Putamen (tissue), 1 donor: ENCODE results near the gene KIF24.
"Not testable (repeated sequence)": the region's sequence is repeated elsewhere in the genome, so short reads cannot be mapped to it uniquely, and the experiment has no call there.

Experiments
- DNase-seq: peaks from one replicate; pipeline ENCODE4 v3.0.0-alpha.2; 2016; ENCODE audit warnings: low spot score

The KIF24 gene

GRCh38 chr9:34328987-34329832 lies at the start of gene KIF24, which contains the start of gene NUDT2:
KIF24 (minus strand) TSS chr9:34329268; CDS start chr9:34311346, 17,922 bp downstream.
NUDT2 (plus strand) TSS chr9:34329569; CDS start chr9:34339040, 9,471 bp downstream.
- peak; percentile 100 for DNase-seq

DNA sequence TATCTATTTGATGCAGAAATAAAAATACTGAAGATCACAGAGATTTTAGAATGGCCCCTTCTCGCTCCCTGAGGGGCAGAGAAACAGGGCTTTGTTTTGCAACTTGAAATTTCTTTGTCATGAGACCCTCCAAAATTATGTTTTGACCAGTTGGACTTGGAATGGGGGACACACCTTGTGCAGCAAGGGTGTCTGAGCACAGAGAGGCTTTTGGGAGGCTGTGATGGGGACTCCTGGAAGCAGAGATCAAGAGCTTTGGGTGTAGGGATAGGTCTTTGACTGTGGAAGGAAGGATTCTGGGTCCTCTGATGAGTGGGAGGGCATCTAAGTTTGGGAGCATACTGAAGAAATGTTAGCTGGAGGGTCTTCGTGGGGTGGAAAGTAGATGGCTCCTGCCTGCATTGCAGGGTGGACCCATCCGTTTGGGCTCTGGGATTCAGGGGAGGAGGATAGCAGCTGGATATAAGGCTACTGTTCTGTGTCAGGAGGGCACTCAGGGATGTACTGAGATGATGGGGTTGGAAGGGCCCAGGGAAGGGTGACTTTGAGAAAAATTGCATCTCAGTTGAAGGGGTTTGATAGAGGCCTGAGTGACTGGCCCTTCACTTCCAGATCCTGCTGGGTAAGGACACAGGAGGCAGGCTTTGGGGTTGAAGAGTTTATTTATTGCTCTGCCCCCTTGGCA lies 49.5 kb upstream of the KIF24 start:
- no peak for DNase-seq

DNA sequence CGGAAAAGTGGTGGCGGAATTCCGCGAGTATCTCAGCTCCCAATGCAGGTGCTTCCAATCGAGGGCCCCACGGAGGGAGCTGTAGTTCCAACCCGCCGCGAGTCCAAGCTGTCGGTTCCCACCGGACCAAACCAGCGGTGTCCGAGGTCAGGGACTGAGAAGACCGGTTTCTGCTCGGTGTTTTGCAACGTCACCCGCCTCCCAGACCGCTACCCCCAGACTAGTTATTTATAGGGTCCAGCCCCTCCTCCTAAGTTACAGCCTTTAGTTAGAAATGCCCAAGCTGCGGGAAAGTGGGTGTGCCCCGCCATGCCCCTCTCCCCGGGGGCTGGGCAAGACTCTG lies 48.3 kb upstream of the KIF24 start:
- DNase-seq = no peak

DNA sequence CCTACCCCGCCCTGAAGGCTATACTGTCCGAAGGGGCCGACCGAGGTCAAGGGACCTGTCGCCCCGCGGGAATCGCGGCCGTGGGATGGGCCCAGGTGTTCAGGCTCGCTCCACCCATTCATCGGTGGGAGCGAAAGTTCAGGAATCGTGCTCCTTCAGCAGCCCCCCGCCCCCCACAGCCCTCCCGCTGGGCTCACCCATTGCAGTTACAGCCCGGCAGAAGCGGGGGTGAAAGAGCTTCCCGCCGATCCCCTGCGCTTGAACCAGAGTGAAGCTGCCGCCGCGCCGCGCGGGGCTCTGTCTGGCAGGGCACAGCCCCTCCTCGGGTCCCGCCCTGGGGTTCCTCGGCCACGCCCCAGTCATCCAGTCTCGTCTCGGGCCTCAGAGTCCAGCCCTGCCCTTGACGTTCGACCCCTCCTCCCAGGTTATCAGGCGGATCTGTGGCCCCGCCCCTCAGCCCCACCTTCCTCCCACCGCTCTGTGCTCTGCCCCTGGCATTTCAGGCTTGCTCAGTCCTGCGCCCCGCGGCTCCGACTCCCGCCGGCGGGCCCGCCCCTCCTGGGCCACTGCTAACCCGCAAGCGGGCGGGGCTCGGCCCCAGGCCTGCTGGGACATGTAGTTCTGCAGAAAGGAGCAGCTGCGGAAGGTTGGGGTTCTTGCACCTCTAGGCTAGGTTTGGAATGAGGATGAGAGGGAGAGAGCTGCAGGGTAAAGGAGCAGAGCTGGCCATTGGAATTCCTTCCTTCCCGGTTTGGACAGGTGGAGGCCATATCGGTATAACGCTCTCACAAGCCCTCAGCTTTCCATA lies 47.7 kb upstream of the KIF24 start, which contains the start of gene MYORG:
Gene MYORG (minus strand): TSS at position 303 of the 808 bp plus-strand sequence. CDS start 3,955 bp downstream, outside the sequence.
- peak; percentile 95 for DNase-seq

DNA sequence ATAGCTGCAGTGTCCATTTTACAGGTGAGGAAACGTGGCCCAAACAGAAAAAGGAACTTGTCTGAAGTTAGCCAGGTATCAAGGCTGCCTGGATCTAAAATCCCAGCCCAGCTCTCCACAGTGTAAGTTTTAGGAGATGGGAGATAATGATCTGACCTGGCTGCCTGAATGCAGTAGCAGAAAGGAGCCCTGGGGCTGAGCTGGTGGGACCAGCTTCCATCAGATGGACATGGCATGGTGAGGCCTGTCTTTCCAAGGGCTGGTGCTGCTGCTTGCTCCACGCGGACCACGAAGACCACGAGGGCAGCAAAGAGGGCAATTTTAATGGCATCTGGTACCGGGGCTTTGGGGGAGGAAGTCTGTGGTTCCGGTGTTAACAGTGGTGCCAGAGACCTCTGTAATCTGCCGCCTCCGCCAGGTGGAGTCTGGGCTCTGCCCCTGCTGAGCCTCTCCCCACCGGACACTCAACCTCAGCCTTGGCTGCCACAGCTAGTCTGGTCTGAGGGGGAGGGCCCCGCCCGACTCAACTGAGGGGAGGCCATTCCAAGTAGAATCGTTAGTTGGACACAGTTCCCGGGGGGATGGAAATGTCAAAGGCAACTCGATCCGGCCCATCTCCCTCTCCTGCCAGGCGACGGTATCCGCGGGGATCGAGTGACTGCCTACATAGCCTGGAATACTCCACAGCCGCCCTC lies 47.0 kb upstream of the KIF24 start:
- DNase-seq = no peak

DNA sequence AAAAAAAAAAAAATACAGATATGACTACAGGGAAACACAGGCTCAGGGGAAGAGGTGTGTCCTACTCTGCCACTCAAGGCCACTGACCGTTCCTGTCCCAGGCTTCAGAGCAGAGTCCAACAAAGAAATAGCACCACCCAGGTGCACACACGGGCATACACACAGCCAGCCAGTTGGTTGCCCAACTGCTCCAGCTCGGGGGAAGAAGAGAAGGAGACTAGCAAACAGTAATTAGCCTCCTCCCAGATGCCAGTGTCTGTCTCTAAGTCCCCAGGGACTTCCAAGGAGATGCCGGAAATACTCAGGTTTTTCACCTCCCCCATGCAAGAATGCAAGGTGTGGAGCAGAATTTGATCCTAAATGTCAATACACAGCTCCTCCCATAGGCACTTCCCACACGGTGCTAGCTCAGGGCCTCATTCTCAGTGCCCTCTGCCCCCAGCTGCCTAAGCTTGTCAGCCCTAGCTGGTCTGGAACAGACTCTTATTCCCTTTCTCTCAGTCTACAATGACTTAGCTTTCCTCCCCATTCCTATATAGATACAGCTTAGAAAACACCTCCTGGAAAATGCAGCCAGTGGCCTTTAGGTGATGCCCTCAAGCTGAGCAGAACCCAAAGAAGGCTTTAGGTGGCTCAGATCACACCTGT lies 46.0 kb upstream of the KIF24 start:
- no peak for DNase-seq

GRCh38 chr9:34374339-34374738 lies 45.3 kb upstream of the KIF24 start:
- no peak for DNase-seq

- no peak for DNase-seq
Measured at GRCh38 chr9:34373749-34374148, 44.7 kb upstream of the KIF24 start.

- DNase-seq = no peak
Measured at GRCh38 chr9:34372467-34373011, 43.5 kb upstream of the KIF24 start.

GRCh38 chr9:34371886-34372466 lies 42.9 kb upstream of the KIF24 start:
- DNase-seq = no peak

DNA sequence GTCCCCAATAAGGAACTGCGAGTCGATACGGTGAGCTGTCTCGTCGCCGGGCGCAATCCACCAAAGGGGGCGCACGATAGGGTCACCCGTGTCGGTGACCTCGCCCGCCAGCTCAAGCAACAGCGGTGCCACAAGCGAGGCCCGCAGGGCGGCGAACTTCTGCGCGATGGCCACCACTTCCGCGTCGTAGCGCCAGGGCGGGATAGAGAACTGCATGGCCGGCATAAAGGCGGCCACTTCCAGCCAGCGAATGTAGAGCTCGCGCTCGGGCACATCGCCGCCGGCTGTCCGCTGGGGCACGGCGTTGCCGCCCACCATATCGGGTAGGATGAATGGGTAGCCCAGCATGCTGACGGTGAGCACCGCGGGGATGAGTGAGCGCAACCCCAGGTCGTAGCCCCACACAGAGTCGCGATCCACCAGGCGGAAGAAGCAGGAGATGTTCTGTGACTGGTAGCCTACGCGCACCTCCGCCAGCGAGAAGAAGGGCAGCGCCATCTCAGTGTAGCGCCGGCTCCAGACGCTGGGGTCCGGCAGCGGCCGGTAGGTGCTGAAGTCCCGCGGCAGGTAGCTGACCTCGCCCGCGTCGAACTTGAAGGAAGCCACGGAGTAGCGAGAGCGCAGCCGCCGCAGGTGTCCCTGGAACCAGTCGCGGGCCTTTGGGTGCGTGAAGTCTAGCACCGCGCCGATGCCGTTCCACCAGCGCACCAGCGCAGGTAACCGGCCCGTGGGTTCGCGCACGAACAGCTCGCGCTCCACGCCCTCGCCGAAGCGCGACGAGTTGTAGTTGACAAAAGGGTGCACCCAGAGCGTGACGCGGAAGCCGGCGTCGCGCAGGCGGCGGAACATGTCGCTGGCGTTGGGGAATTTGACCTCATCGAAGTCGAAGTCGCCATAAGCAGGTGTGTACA lies 42.2 kb upstream of the KIF24 start:
- DNase-seq = no peak

GRCh38 chr9:34370335-34370969 lies 41.4 kb upstream of the KIF24 start:
- DNase-seq = no peak

- DNase-seq = no peak
Measured at GRCh38 chr9:34369636-34370035, 40.6 kb upstream of the KIF24 start.

DNA sequence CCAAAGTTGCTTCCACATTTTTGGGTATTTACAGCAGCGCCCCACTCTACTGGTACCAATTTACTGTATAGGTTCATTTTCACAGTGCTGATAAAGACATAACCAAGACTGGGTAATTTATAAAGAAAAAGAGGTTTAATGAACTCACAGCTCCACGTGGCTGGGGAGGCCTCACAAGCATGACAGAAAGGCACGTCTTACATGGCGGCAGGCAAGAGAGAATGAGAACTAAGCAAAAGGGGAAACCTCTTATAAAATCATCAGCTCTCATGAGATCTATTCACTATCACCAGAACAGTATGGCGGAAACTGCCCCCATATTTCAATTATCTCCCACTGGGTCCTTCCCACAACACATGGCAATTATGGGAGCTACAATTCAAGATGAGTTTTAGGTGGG lies 39.7 kb upstream of the KIF24 start:
- DNase-seq = not testable (repeated sequence)

GRCh38 chr9:34367751-34368410 lies 38.8 kb upstream of the KIF24 start:
- not testable (repeated sequence) for DNase-seq

DNA sequence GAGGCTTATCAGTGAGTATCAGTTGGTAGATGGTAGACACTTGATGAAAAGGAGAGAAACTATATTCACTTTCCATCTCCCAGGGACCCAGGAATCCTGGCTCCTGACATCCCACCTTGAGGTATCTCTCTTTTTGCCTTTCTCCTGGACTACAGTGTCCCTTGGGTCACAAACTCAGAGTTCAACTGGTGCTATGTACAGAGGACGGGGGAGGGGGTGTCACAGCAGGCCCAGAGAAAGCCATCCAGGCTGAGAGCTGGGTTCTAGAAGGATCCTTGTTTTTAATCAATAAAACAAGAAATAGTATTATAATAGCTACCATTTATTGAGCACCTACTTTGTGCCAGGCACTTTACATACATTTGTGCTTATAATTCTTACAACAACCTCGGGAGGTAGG lies 37.3 kb upstream of the KIF24 start:
- DNase-seq = no peak

- no peak for DNase-seq
Measured at GRCh38 chr9:34365282-34365681, 36.2 kb upstream of the KIF24 start.

- DNase-seq = no peak
Measured at GRCh38 chr9:34363619-34364351, 34.7 kb upstream of the KIF24 start.
